Measurements from ENCODE around the gene ABHD2. TPM values are rescaled to one million over a fixed set of nuclear protein-coding genes. Genes with fewer than 3 reads are reported as not detected.

Gene ABHD2
- total and polyA plus RNA-seq, 9 of the 15 experiments (the other 6 are each of a cell fraction or from before 2014, with no cell fraction given): 16.9 to 99.8 (median 47.5) TPM

DNA sequence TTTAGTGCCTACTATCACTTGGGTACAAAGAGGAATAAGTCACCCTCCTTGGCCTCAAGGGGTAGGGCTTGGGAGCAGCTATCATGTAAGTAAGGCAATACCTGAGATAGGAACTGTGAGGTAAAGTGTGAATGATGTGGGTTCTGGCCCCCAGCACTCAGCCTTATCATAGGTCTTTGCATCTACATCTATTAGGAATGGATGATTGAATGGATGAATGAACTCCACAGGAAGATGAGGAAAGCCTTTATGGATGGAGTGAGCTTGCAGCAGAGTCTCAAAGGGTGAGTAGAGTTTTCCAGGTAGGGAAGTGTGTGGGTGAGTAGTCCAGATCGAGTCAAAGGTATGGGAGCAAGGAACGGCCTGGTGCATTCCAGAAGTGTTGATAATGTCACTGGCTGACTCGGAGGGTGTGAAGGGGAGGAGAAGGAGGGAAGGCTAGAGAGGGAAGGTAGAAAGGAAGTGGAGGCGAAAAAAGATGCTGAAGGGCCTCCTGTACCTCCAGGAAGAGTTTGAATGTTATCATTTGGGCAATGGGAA, 13.1 kb upstream of the ABHD2 start:
- Histone ChIP-seq H4K20me1 (replicated peaks; ENCODE audit: control insufficient read depth, insufficient read depth, low read length) (no peaks in the 10 kb centered on the region), H3K27me3 (ENCODE audit: control insufficient read depth in 2 of 2, insufficient read depth in 2 of 2, low read length in 2 of 2) (no peaks in the 10 kb centered on the region), H3K79me2 (ENCODE audit: control insufficient read depth, insufficient read depth, low read length) (no peaks in the 10 kb centered on the region), H3K36me3 (ENCODE audit: control insufficient read depth, insufficient read depth, low read length) (no peaks in the 10 kb centered on the region), H3K9ac (ENCODE audit: insufficient read depth in 1 of 2, low read depth in 2 of 2, low read length in 2 of 2) (peak overlapping the region; percentile 37 to 54; a peak in 3 of 4 replicates), H3K4me2 (ENCODE audit: insufficient read depth, low read length) (peak overlapping the region; percentile 67), H2AFZ (ENCODE audit: low read depth, low read length) (peak overlapping the region; percentile 83), H3K9me3 (replicated peaks; ENCODE audit: control insufficient read depth, insufficient read depth, low read depth, low read length) (no peaks in the 10 kb centered on the region), H3K4me3 (no peak overlapping the region), H3K27ac (ENCODE audit: extremely low read depth, low read depth, low read length) (peak overlapping the region; percentile 91), H3K4me1 (replicated peaks in 1 of 2; ENCODE audit: control insufficient read depth in 2 of 2, insufficient read depth in 2 of 2, low read length in 2 of 2) (peaks cover 41 to 79% of the 10 kb centered on the region in 2 experiments), H3K9me1 (ENCODE audit: control insufficient read depth, insufficient read depth, low read length) (no peaks in the 10 kb centered on the region)
- BruUV-seq (replicated peaks): no TSS peak
- intact Hi-C loops (cut with micrococcal nuclease): no loop called here
- POLR2A ChIA-PET: interaction anchor here (1.0 to 1.6 kb wide), 2 partner anchors 11 to 17 kb away, joined by 5 to 7 read pairs; no protein-coding TSS in a partner anchor
- no peak for DNase-seq (ENCODE audit: extremely low read depth in 1 of 4, low spot score in 3 of 4)
- no peak for FAIRE-seq
- in situ Hi-C loops (cut with MboI): no loop called here
- CTCF ChIA-PET (ENCODE audit: low intra/inter-chr PET ratio): interaction anchor here (0.9 kb wide), 1 partner anchor 55 kb away, joined by 3 read pairs; no protein-coding TSS in a partner anchor
- 0 out of 2 replicates have a peak, but pooled peaks have one; percentile 4 for TF ChIP-seq SPI1 (IDR thresholded peaks at IDR 0.05; ENCODE audit: borderline replicate concordance, low read depth, low read length)
- TF ChIP-seq HDAC8 (tag; IDR thresholded peaks at IDR 0.05): no peak
- TF ChIP-seq IRF9 (tag; IDR thresholded peaks at IDR 0.05): 0 out of 2 replicates have a peak, but pooled peaks have one; percentile 19
- peak; percentile 3 for TF ChIP-seq TBP (optimal IDR thresholded peaks at IDR 0.05; ENCODE audit: low read depth, low read length)
- TF ChIP-seq ZNF766 (CRISPR knock-in tag; conservative IDR thresholded peaks at IDR 0.05): 0 out of 2 replicates have a peak, but pooled peaks have one; percentile 0
- ATAC-seq: peak; percentile 2; the same call in 2 of the 3 replicates
- 15% methylated on average over 4 of the region's 4 CpGs for WGBS (ENCODE audit: insufficient coverage, low coverage, missing lambda C conversion rate)
